ENCODE results near the gene EN1. TPM values are rescaled to one million over a fixed set of nuclear protein-coding genes. Genes with fewer than 3 reads are reported as not detected.

EN1 gene
- total and polyA plus RNA-seq, 3 experiments from 2014 or later = not detected

- H3K27me3 Mint-ChIP-seq = peaks cover 76 to 87% of the 10 kb centered on the region in 2 donors
- peaks cover 0 to 5% (median 2%) of the 10 kb centered on the region in 5 donors for H3K9me3 Mint-ChIP-seq
- Histone ChIP-seq H3K4me1 (ENCODE audit: insufficient read depth, low read length) (no peaks in the 10 kb centered on the region), H3K36me3 (ENCODE audit: insufficient read depth, low read length) (no peaks in the 10 kb centered on the region), H3K27ac (ENCODE audit: low read depth, low read length) (no peak overlapping the region), H3K27me3 (ENCODE audit: insufficient read depth, low read length, poor library complexity, severe bottlenecking) (peaks cover 50% of the 10 kb centered on the region), H3K4me3 (ENCODE audit: low read length) (no peak overlapping the region), H3K9me3 (ENCODE audit: low read length) (no peaks in the 10 kb centered on the region)
- DNase-seq = no peak
- no peak overlapping the region for H3K4me3 Mint-ChIP-seq
- H3K36me3 Mint-ChIP-seq = peaks cover 0 to 2% (median 0%) of the 10 kb centered on the region in 3 donors
- peaks cover 14 to 35% (median 20%) of the 10 kb centered on the region in 3 donors for H3K4me1 Mint-ChIP-seq
- ChIA-PET CTCF (no interaction called here), POLR2A (no interaction called here)
- no peak overlapping the region for H3K27ac Mint-ChIP-seq
These were observed 2.0 kb upstream of the EN1 start for GRCh38 chr2:118849226-118850167.

GRCh38 chr2:118848381-118849225, 1.2 kb upstream of the EN1 start:
- Histone ChIP-seq H3K27me3 (ENCODE audit: insufficient read depth, low read length, poor library complexity, severe bottlenecking) (peaks cover 54% of the 10 kb centered on the region), H3K36me3 (ENCODE audit: insufficient read depth, low read length) (no peaks in the 10 kb centered on the region), H3K27ac (ENCODE audit: low read depth, low read length) (no peak overlapping the region), H3K4me1 (ENCODE audit: insufficient read depth, low read length) (no peaks in the 10 kb centered on the region), H3K9me3 (ENCODE audit: low read length) (no peaks in the 10 kb centered on the region), H3K4me3 (ENCODE audit: low read length) (no peak overlapping the region)
- Mint-ChIP-seq H3K4me1 (peaks cover 13 to 32% (median 15%) of the 10 kb centered on the region in 3 donors), H3K36me3 (peaks cover 0 to 2% (median 0%) of the 10 kb centered on the region in 3 donors), H3K9me3 (peaks cover 0 to 5% (median 2%) of the 10 kb centered on the region in 5 donors), H3K27me3 (peaks cover 75 to 87% of the 10 kb centered on the region in 2 donors), H3K27ac (no peak overlapping the region), H3K4me3 (peak overlapping the region in 5 of 7 donors; percentile 12 to 60 (median 50))
- DNase-seq = no peak
- CTCF ChIA-PET = interaction anchor here (1.5 kb wide), 1 partner anchor 34 kb away, joined by 5 read pairs; no protein-coding TSS in a partner anchor
- POLR2A ChIA-PET = no interaction called here

GRCh38 chr2:118847762-118848172, 319 bp upstream of the EN1 start:
- Mint-ChIP-seq H3K27ac (no peak overlapping the region), H3K27me3 (peaks cover 72 to 87% of the 10 kb centered on the region in 2 donors), H3K9me3 (peaks cover 0 to 5% (median 2%) of the 10 kb centered on the region in 5 donors), H3K36me3 (peaks cover 0 to 2% (median 0%) of the 10 kb centered on the region in 3 donors), H3K4me3 (peak overlapping the region in 3 of 7 donors; percentile 20 to 66 (median 43)), H3K4me1 (peaks cover 16 to 31% (median 17%) of the 10 kb centered on the region in 3 donors)
- ChIA-PET POLR2A (interaction anchor here (0.6 kb wide), 1 partner anchor 621 kb away, joined by 3 read pairs; no protein-coding TSS in a partner anchor), CTCF (interaction anchor here (0.7 to 1.5 kb wide), 2 partner anchors 35 to 56 kb away, joined by 3 to 5 read pairs; no protein-coding TSS in a partner anchor)
- Histone ChIP-seq H3K27me3 (ENCODE audit: insufficient read depth, low read length, poor library complexity, severe bottlenecking) (peaks cover 45% of the 10 kb centered on the region), H3K4me3 (ENCODE audit: low read length) (no peak overlapping the region), H3K27ac (ENCODE audit: low read depth, low read length) (no peak overlapping the region), H3K36me3 (ENCODE audit: insufficient read depth, low read length) (no peaks in the 10 kb centered on the region), H3K4me1 (ENCODE audit: insufficient read depth, low read length) (no peaks in the 10 kb centered on the region), H3K9me3 (ENCODE audit: low read length) (no peaks in the 10 kb centered on the region)
- DNase-seq = no peak

- Mint-ChIP-seq H3K27ac (peak overlapping the region in 1 of 8 donors; percentile 34), H3K4me1 (peaks cover 19 to 42% (median 25%) of the 10 kb centered on the region in 3 donors), H3K36me3 (peaks cover 0 to 2% (median 0%) of the 10 kb centered on the region in 3 donors), H3K27me3 (peaks cover 67 to 83% of the 10 kb centered on the region in 2 donors), H3K4me3 (no peak overlapping the region), H3K9me3 (peaks cover 0 to 5% (median 2%) of the 10 kb centered on the region in 5 donors)
- POLR2A ChIA-PET = no interaction called here
- no peak for DNase-seq
- Histone ChIP-seq H3K27me3 (ENCODE audit: insufficient read depth, low read length, poor library complexity, severe bottlenecking) (peaks cover 50% of the 10 kb centered on the region), H3K4me1 (ENCODE audit: insufficient read depth, low read length) (peaks cover 5% of the 10 kb centered on the region), H3K9me3 (ENCODE audit: low read length) (no peaks in the 10 kb centered on the region), H3K36me3 (ENCODE audit: insufficient read depth, low read length) (no peaks in the 10 kb centered on the region), H3K4me3 (ENCODE audit: low read length) (no peak overlapping the region), H3K27ac (ENCODE audit: low read depth, low read length) (no peak overlapping the region)
- CTCF ChIA-PET = interaction anchor here (3.6 kb wide), 1 partner anchor 9 kb away, joined by 18 read pairs; no protein-coding TSS in a partner anchor
These were observed 951 bp downstream of the EN1 start for GRCh38 chr2:118846442-118846952.

- Histone ChIP-seq H3K4me1 (ENCODE audit: insufficient read depth, low read length) (peaks cover 5% of the 10 kb centered on the region), H3K36me3 (ENCODE audit: insufficient read depth, low read length) (no peaks in the 10 kb centered on the region), H3K27me3 (ENCODE audit: insufficient read depth, low read length, poor library complexity, severe bottlenecking) (peaks cover 55% of the 10 kb centered on the region), H3K4me3 (ENCODE audit: low read length) (no peak overlapping the region), H3K27ac (ENCODE audit: low read depth, low read length) (no peak overlapping the region), H3K9me3 (ENCODE audit: low read length) (no peaks in the 10 kb centered on the region)
- peak overlapping the region in 1 of 8 donors; percentile 34 for H3K27ac Mint-ChIP-seq
- ChIA-PET CTCF (interaction anchor here (3.6 kb wide), 1 partner anchor 9 kb away, joined by 18 read pairs; no protein-coding TSS in a partner anchor), POLR2A (no interaction called here)
- H3K4me3 Mint-ChIP-seq = peak overlapping the region in 6 of 7 donors; percentile 15 to 84 (median 48)
- DNase-seq = no peak
- peaks cover 0 to 2% (median 0%) of the 10 kb centered on the region in 3 donors for H3K36me3 Mint-ChIP-seq
- H3K27me3 Mint-ChIP-seq = peaks cover 68 to 81% of the 10 kb centered on the region in 2 donors
- H3K4me1 Mint-ChIP-seq = peaks cover 20 to 48% (median 25%) of the 10 kb centered on the region in 3 donors
- H3K9me3 Mint-ChIP-seq = peaks cover 0 to 5% (median 2%) of the 10 kb centered on the region in 5 donors
These were observed 1.7 kb downstream of the EN1 start for GRCh38 chr2:118845522-118846441.

- Mint-ChIP-seq H3K27ac (no peak overlapping the region), H3K4me3 (peak overlapping the region in 3 of 7 donors; percentile 8 to 28 (median 23)), H3K27me3 (peaks cover 68 to 81% of the 10 kb centered on the region in 2 donors), H3K36me3 (peaks cover 0 to 2% (median 0%) of the 10 kb centered on the region in 3 donors), H3K9me3 (peaks cover 0 to 5% (median 2%) of the 10 kb centered on the region in 5 donors), H3K4me1 (peaks cover 20 to 51% (median 25%) of the 10 kb centered on the region in 3 donors)
- ChIA-PET POLR2A (no interaction called here), CTCF (interaction anchor here (3.6 kb wide), 1 partner anchor 10 kb away, joined by 18 read pairs; no protein-coding TSS in a partner anchor)
- Histone ChIP-seq H3K27ac (ENCODE audit: low read depth, low read length) (no peak overlapping the region), H3K4me3 (ENCODE audit: low read length) (no peak overlapping the region), H3K4me1 (ENCODE audit: insufficient read depth, low read length) (peaks cover 5% of the 10 kb centered on the region), H3K9me3 (ENCODE audit: low read length) (no peaks in the 10 kb centered on the region), H3K27me3 (ENCODE audit: insufficient read depth, low read length, poor library complexity, severe bottlenecking) (peaks cover 55% of the 10 kb centered on the region), H3K36me3 (ENCODE audit: insufficient read depth, low read length) (no peaks in the 10 kb centered on the region)
- no peak for DNase-seq
These were observed 2.4 kb downstream of the EN1 start for GRCh38 chr2:118845005-118845521.
